Iris pigment epithelial cell (primary cell): ENCODE data around the gene USP31.

Experiments
- DNase-seq: peaks from one replicate; pipeline ENCODE4 v3.0.0-alpha.2; 2011; ENCODE audit warnings: low read depth

The USP31 gene, protein sequence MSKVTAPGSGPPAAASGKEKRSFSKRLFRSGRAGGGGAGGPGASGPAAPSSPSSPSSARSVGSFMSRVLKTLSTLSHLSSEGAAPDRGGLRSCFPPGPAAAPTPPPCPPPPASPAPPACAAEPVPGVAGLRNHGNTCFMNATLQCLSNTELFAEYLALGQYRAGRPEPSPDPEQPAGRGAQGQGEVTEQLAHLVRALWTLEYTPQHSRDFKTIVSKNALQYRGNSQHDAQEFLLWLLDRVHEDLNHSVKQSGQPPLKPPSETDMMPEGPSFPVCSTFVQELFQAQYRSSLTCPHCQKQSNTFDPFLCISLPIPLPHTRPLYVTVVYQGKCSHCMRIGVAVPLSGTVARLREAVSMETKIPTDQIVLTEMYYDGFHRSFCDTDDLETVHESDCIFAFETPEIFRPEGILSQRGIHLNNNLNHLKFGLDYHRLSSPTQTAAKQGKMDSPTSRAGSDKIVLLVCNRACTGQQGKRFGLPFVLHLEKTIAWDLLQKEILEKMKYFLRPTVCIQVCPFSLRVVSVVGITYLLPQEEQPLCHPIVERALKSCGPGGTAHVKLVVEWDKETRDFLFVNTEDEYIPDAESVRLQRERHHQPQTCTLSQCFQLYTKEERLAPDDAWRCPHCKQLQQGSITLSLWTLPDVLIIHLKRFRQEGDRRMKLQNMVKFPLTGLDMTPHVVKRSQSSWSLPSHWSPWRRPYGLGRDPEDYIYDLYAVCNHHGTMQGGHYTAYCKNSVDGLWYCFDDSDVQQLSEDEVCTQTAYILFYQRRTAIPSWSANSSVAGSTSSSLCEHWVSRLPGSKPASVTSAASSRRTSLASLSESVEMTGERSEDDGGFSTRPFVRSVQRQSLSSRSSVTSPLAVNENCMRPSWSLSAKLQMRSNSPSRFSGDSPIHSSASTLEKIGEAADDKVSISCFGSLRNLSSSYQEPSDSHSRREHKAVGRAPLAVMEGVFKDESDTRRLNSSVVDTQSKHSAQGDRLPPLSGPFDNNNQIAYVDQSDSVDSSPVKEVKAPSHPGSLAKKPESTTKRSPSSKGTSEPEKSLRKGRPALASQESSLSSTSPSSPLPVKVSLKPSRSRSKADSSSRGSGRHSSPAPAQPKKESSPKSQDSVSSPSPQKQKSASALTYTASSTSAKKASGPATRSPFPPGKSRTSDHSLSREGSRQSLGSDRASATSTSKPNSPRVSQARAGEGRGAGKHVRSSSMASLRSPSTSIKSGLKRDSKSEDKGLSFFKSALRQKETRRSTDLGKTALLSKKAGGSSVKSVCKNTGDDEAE (N-terminal part only)

DNA sequence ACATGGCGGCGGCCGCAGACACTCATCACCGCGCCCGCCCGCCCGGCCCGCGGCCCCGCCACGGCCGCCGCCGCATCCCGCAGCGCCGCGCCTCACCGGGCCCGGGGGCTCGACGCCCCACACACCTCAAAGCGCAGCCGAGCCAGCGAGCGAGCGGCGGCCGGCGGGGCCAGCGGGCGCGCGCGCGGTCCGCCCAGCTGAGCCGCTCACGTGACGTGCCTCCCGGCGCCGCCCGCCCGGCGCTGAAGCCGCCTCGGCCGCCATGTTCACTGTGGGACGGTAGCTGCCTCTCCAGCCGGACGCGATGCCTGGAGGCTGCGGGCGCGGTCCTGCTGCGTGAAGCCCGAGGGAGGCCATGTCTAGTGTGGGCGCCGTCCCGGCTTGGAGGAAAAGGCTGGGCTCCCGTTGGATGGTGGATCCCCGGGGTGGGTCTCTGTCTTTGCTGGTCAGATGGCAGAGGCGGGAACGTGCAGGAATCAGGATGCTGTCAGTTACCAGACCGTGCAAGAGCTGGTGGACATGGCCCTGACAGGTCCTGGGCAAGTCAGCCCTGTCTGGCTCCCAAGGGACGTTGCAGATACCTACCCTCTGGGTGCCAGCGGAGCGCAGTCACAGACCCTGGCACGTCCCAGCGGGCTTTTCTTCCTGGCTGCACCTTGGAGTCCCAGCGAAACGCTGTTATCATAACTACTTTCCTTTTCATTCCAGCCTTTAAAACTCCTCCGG, at the start of gene USP31:
USP31 (minus strand) TSS at position 186 of the 726 bp plus-strand sequence; CDS start at position 4, 182 bp downstream.
- peak; percentile 97 for DNase-seq

DNA sequence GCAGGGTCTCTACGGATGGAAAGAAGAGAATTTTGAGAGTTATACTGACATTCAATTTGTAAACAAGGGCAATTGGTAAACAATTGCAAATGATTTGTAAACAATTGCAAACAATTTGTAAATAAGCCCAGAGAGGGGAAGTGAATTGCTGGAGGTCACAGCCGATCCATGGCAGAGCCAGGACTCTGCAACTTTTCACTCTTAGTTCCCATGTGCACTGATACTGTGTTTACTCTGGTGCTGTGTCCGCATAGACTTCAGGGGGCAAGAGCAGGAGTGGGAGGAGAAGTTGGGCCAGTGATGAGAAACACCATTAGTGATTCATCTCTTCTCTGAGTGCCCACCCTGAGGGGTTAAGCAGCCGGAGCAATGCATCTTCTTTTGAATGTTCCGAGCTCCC, 47.3 kb upstream of the USP31 start:
- DNase-seq: no peak

DNA sequence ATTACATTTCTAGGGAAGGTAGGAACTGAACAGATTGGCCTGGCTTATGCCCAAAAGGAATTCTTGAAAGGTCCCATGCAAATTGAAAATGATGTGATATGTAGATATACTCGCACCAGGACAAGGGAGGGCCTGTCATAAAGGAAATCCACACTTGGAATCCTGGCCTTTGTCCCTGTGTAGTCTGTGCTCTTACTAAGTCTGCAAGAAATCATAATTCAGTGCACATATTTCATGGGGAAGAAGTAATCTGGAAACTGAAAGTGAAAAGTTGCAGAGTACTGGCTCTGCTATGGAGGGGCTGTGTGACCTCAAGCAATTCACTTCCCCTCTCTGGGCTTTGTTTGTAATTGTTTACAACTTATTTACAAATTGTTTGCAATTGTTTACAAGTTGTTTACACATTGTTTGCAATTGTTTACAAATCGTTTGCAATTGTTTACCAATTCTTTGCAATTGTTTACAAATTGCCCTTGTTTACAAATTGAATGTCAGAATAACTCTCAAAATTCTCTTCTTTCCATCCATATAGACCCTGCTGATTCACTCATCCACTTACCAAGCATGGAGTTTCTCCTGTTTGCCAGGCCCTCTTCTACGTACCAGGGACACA, 46.2 kb upstream of the USP31 start:
- DNase-seq: no peak

DNA sequence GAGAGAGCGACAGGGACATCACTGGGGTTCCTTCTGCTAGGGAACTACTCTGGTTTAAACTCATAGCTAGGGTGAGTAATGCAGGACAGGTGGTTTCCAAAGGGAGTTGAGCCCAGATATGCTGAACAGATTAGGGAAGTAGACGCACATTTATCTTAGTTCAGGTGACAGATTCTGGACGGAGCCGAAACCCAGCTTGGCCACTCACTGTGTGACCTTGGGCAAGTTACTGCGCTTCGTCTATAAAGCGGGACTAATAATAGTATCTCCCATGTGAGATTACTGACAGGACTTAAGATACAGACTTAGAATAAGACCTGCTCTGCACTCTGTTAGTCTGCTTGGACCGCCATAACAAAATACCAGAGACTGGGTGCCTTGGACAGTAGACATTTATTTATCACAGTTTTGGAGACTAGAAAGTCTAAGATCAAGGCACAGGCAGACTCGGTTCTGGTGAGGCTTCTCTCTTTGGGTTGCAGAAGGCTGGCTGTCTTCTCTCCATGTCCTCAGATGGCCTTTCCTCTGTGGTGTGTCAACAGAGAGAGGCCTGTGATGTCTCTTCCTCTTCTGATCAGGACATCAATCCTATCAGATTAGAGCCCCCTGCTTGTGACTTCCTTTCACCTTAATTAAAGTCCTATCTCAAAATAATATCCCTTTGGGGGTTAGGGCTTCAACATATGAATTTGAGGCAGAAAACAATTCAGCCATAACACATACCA, 45.4 kb upstream of the USP31 start:
- no peak for DNase-seq

DNA sequence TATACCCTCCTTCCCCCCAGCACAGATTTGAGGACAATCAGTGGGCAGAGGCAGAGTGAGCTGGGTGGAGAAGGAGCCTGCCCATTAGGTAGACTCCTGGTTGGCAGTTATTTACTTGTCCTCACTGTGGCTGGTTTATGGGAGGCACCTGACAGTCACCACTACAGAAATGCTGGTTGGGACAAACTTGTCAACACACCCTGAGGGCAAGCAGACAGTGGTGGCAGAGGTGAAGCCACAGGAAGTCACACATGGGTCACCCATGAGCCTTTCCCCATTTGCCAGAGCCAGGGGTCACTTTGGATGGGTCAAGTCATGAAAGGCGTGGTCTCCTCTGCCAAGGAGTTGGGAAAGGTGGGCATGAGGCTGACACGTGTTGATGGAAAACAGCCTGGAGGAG, 39.7 kb upstream of the USP31 start:
- DNase-seq: no peak

DNA sequence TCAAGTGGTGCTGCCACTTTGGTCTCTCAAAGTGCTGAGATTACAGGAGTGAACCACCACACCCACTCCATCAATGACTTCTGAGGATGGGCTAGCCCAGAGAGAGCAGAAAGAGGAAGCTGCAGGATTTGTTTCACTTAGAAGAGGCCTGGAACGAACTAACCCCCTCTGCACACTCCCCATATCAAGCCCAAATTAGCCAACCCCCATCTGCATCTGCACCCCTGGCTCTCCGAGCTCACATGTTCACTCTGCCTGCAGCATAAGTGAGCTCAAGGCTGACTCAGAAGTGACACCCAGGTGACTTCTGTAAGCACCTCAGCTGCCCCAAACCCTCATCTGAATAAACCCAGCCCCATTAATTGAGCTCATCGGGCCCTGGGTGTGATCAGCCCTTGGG, 38.1 kb upstream of the USP31 start:
- no peak for DNase-seq

DNA sequence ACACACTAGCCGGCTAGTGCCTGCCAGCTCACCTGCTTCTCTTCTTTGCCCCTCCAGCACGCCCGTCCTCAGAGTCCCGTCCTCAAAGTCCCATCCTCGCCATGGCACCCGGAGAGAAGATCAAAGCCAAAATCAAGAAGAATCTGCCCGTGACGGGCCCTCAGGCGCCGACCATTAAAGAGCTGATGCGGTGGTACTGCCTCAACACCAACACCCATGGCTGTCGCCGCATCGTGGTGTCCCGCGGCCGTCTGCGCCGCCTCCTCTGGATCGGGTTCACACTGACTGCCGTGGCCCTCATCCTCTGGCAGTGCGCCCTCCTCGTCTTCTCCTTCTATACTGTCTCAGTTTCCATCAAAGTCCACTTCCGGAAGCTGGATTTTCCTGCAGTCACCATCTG, 36.9 kb upstream of the USP31 start:
- DNase-seq: no peak

DNA sequence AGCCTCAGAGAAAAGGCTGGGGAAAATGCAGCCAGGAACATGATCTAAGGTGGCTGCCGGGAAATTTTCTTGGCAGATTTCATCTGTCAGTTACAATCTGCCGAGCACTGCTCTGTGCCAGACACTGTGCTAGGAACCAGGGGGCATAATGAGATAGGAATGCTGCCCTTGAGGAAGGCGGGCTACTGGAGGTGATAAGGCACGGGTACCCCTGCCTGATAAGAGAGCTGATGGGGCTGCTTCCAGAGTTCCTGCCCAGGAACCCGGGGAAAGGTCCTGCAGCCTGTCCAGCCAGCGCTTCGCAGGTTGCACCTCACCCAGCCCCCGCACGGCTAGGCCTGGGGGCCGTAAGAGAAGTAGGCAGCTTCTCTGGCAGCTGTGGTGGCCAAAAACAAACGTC, 36.4 kb upstream of the USP31 start:
- DNase-seq: no peak

DNA sequence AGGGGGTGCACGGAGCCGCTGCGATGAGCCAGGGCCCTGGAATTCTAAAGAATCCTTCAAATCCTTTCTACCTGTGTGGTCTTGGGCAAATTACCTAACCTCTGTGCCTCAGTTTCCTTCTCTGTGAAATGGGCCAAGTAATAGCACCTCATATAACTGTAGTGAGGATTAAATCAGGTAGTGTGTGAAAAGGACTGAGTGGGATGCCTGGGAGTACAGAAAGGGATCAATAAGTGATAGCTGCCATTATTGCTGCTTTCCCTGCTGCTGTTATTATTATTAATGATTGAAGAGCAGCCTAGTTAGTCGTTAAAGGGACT, 34.3 kb upstream of the USP31 start:
- DNase-seq: no peak

DNA sequence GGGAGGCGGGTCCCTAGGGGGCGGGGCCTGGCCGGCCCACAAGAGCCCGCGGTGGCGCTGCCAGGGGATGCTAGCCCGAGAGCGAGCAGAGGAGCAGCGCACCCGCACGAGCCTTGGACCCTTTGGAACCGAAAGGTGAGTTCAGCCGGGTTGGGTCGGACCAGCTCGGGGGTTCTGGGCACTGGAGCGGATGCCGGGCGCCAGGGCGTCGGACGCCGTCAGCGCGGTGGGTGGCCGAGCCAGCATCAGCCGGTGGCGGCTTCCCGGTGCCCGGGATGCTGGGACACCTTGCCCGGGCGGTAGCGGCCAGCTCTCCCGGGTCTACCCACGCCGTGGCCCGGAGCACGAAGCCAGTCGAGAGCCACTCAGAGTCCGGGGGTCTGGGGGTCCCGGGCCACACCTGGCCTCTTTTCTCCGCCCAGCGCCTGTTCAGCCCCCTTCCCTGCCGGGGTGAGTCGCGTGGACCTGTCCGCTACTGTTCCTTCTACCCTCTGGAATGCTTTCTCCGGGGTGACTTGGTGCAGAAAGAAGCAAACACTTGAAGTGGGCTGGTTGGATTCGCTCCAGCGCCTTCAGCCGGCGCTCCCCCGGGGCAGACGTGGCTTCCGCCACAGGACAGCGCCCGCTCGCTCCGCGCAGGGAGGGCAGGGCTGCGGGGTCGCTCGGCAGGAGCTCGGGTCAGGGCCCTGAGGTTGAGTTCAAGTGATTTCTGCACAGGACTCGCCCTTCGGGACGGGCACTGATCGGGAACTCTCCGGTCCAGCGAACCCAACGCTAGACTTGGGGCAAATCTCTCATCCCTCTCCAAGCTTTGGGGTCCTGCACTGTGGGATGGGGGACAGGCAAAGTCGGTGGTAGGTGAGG, 33.7 kb upstream of the USP31 start, which contains the start of gene SCNN1G:
SCNN1G (plus strand) TSS at position 67 of the 864 bp plus-strand sequence. CDS start 3,527 bp downstream, outside the sequence.
- no peak for DNase-seq

DNA sequence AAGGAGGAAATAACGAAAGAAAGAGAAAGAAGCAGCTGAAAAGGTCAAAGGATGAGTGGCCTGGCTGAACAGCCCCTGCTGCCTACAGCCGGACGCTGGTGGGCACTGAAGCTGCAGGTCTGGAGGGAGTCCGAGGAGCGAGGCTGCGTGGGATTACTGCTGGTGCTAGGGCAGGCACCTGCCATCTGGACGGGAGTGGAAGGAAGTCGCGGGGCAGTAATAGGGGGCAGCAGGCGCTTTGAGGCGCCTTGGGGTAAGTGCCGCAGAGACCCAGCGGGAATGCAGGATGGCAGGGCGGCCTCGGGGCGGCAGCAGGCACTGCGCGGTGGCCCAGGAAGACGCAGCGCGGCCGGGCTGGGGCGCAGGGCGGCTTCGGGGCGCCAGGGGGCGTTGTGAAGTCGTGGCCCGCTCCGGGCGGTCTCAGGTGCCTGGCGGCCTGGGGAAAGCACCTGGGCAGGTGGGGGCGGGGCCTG, 33.0 kb upstream of the USP31 start:
- DNase-seq: peak; percentile 49

DNA sequence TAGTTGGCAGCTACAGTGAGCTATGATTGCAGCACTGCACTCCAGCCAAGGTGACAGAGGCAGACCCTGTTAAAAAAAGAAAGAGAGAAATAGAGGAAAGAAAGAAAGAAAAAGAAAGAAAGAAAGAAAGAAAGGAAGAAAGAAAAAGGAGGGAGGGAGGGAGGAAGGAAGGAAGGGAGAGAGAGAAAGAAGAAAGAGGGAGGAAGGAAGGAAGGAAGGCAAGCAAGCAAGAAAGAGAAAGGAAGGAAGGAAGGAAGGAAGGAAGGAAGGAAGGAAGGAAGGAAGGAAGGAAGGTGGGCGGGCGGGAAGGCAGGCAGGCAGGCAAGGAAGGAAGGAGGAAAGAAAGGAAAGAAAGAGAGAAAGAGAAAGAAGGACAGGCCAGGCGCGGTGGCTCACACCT, 32.3 kb upstream of the USP31 start:
- no peak for DNase-seq

DNA sequence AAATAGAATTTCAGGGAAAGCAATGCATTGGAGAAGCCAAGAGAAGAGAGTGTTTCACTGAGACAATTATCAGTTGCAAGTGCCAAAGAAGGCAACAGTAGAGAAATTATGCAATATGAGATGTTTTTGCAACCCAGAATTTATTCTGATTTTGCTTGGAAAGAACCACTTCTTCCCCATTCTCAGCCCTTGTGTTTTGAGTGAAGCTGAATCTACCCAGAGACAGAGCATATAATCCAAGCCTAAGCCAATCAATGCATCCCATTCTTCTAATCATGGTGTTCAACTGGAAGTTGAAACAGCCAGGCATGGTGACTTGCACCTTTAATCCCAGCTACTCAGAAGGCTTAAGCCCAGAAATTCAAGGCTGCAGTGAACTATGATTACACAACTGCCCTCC, 26.4 kb upstream of the USP31 start:
- DNase-seq: no peak

DNA sequence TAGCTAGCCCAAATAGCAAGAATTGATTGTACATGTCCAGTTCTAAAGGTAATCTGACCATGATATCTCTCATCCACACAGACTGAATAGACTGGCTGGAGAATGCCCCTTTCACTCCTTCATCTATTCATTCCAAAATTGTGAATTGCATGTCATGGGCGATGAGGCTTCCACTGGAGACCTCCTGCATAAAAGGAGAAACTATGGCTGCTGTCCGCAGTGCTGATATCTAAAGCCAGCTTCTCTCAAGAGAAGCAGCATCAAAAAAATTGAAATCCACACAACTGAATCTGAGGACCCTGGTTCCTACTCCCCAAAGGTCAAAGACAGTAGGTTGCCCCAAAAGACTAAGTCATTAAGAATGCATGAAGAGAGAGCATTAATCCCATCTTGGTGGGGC, 25.4 kb upstream of the USP31 start:
- DNase-seq: peak; percentile 31

DNA sequence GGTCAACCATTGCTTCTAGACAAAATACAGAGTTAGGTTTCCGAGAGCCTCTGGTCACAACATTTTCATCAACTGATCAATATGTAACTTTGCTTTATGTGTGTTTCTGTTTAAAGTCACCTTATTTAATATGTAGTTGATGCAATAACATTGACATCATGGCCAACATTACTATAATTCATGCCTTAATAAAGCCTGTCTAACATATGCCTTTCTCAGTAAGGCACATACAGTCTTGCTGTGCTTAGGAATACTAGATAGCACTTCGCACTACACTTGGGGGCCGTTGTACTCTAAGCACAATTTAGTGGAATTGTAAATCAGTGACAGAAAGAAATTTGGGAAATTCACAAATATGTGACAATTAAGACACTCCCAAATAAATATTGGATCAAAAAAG, 23.7 kb upstream of the USP31 start:
- DNase-seq: no peak

DNA sequence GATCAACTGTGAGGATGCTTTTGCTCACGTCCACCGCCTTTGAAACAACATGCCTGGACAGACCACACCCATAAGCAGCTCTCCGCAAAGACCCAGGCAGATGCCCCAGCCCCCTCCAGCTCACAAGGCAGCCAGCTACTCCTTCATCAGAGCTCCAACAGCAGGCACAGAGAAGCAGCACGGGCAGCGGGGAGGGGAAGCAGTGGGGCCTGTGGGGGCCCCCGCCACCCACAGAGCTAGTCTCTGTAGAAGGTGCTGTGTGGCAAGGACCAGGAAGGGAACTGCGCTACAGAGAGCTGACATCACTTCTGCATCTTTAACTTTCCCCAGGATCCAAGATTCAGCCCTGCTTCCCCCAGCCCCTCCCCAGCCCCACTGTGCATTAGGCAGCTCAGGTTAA, 23.3 kb upstream of the USP31 start:
- no peak for DNase-seq

DNA sequence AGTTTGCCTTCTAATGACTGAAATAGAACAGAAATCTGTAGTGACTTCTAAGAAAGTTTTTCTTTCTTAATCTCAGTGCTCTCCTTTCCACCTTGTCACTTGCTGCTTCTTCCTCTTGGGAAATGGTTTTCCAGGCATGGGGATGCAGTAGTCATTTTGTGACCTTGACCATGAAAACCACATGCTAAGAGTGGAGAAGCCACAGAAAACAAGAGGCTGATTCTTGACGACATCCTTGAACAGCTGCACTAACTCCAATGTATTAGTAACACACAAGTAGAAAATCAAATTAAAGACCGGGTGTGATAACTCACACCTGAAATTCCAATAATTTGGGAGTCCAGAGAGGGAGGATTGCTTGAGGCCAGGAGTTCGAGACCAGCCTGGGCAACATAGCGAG, 15.5 kb upstream of the USP31 start:
- DNase-seq: no peak

DNA sequence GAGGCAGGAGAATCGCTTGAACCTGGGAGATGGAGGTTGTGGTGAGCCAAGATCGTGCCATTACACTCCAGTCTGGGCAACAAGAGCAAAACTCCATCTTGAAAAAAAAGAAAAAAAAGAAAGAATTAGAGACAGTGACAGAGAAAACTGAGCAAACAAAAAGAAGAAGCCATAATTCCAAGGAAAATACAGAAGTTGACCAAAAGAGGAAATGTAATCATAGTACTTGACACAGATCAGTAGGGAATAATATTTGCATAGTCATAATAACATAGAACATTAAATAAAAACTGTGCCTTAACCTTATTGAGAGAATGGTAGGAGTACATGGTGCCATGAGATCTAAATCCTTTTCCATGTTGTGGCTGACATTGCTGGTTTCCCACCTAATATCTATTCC, 14.7 kb upstream of the USP31 start:
- DNase-seq: no peak

DNA sequence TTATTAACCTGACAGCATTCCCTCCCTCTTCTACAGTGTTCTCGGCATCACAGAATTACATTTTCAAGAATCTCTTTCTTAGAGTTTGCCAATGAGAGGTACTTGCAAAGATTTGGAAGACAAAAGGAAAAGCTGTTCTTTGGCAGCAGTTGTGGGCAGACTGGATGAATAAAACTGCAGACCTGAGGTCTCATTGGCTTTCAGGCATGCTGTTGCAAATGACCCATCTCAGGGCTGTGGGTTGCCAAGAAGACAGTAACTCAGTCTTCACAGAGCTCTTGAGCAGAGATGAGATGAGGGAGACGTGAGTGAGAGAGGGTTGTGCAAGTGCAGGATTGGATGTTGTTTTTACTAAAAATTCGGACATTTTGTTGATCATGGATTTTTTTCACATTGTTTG, 11.3 kb upstream of the USP31 start:
- DNase-seq: no peak

DNA sequence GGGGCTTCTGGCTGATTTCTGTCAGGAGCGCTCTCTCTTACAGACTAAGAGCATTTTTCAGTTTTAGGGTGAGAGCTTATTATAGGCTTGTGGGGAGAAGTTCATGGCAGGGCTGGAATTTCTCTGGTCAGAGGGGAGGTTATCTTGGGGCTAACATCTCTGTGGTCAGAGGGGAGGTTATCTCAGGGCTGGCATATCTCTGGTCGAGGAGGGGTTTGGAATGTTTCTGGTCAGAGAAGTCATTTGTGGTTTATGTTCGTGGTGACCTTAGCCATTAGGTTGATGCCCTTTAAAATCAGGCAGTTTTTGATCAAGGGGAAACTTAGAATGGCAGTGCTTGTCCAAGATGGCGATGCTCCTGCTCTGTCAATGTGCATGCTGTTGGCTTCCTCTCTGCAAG, 10.8 kb upstream of the USP31 start:
- DNase-seq: no peak
